Loucy (cell line): ENCODE measurements around the gene PROS1.

ENCODE experiments used
- H2AFZ ChIP-seq: fragments of 200-600 bp; sonication (generic); 2 replicates; pipeline ENCODE4 v1.6.0; 2016; ENCODE audit warnings: antibody characterized with exemption, mild to moderate bottlenecking, low read length, moderate library complexity
- H3F3A ChIP-seq: fragments of 200-600 bp; 2 replicates; pipeline ENCODE4 v1.6.0; 2016; ENCODE audit warnings: antibody characterized with exemption, low read depth, mild to moderate bottlenecking
- H3K27me3 ChIP-seq: fragments of 200-600 bp; sonication (generic); 2 replicates; pipeline ENCODE4 v1.6.1; 2014; ENCODE audit warnings: low read length, mild to moderate bottlenecking; ENCODE audit not compliant: insufficient read depth, poor library complexity, severe bottlenecking
- H3K36me3 ChIP-seq: fragments of 200-600 bp; sonication (generic); 2 replicates; pipeline ENCODE4 v1.6.1; 2016; ENCODE audit warnings: low read length; ENCODE audit not compliant: insufficient read depth
- H3K4me1 ChIP-seq: fragments of 200-600 bp; sonication (generic); 2 replicates; pipeline ENCODE4 v1.5.1; 2014; ENCODE audit warnings: low read length, mild to moderate bottlenecking; ENCODE audit not compliant: insufficient read depth, poor library complexity, severe bottlenecking
- H3K4me2 ChIP-seq: fragments of 200-600 bp; sonication (generic); 2 replicates; pipeline ENCODE4 v1.6.0; 2014; ENCODE audit warnings: antibody characterized with exemption, low read length, low read depth, mild to moderate bottlenecking; ENCODE audit not compliant: poor library complexity, severe bottlenecking
- H3K4me3 ChIP-seq: fragments of 200-600 bp; sonication (generic); 2 replicates; pipeline ENCODE4 v1.5.1; 2014; ENCODE audit warnings: low read length, mild to moderate bottlenecking, mixed read lengths; ENCODE audit not compliant: poor library complexity, severe bottlenecking
- H3K79me2 ChIP-seq: fragments of 200-600 bp; sonication (generic); 2 replicates; pipeline ENCODE4 v1.6.1; 2014; ENCODE audit warnings: low read length; ENCODE audit not compliant: insufficient read depth
- H3K9ac ChIP-seq: fragments of 200-600 bp; sonication (generic); 2 replicates; pipeline ENCODE4 v1.6.0; 2014; ENCODE audit warnings: mild to moderate bottlenecking, low read depth, low read length, moderate library complexity; ENCODE audit not compliant: poor library complexity, severe bottlenecking
- H3K9me2 ChIP-seq: fragments of 200-600 bp; sonication (generic); replicated peaks from 2 replicates; pipeline ENCODE4 v1.6.1; 2016; ENCODE audit warnings: low read depth, low read length, mixed read lengths
- H3K9me3 ChIP-seq: fragments of 200-600 bp; sonication (generic); 2 replicates; pipeline ENCODE4 v1.6.1; 2014; ENCODE audit warnings: mild to moderate bottlenecking, antibody characterized with exemption, low read length, low read depth; ENCODE audit not compliant: insufficient read depth
- H4K20me1 ChIP-seq: fragments of 200-600 bp; sonication (generic); 2 replicates; pipeline ENCODE4 v1.6.0; 2014; ENCODE audit warnings: antibody characterized with exemption, low read length, mild to moderate bottlenecking; ENCODE audit not compliant: insufficient read depth, poor library complexity, severe bottlenecking
- EZH2phosphoT487 ChIP-seq: fragments of 200-600 bp; IDR thresholded peaks from 2 replicates; pipeline ENCODE4 v1.6.1; 2018; ENCODE audit warnings: antibody characterized with exemption, mild to moderate bottlenecking, moderate library complexity, borderline replicate concordance
- TF ChIP-seq, protein P1 (sequence below): fragments of 200-600 bp; sonication (generic); conservative IDR thresholded peaks from 2 replicates; pipeline ENCODE4 v1.5.1; 2014; ENCODE audit warnings: mild to moderate bottlenecking, antibody characterized with exemption, low read length

PROS1 gene

DNA sequence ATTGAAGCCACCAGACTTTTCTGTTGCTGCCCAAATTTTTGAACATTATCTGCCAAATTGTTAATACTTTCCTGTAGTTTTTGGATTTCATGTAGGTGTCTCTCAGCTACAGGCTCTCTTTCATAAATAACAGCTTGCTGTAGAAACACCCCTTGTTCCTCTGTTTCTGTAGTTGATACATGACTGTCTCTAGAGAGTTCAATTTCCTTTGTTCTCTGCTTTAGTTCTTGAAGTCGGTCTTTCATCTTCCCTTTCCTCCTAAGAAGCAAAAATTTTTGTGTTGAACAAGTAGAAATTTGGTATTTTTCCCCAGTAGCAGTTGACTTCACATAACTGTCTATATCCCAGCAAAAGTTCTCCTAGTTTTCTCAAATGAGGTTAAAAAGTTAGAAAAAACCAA, 41.3 kb upstream of the PROS1 start:
- Histone ChIP-seq H3F3A (no peaks in the 10 kb centered on the region), H2AFZ (no peak overlapping the region), H3K36me3 (no peaks in the 10 kb centered on the region), H3K4me3 (no peak overlapping the region), H3K4me1 (peaks cover 3% of the 10 kb centered on the region), H3K79me2 (no peaks in the 10 kb centered on the region), H3K4me2 (no peak overlapping the region), H3K9ac (no peak overlapping the region), H3K9me2 (no peaks in the 10 kb centered on the region), H3K9me3 (no peaks in the 10 kb centered on the region), H4K20me1 (no peaks in the 10 kb centered on the region), H3K27me3 (no peaks in the 10 kb centered on the region)
- TF ChIP-seq EZH2phosphoT487: no peak
- TF ChIP-seq, protein P1, sequence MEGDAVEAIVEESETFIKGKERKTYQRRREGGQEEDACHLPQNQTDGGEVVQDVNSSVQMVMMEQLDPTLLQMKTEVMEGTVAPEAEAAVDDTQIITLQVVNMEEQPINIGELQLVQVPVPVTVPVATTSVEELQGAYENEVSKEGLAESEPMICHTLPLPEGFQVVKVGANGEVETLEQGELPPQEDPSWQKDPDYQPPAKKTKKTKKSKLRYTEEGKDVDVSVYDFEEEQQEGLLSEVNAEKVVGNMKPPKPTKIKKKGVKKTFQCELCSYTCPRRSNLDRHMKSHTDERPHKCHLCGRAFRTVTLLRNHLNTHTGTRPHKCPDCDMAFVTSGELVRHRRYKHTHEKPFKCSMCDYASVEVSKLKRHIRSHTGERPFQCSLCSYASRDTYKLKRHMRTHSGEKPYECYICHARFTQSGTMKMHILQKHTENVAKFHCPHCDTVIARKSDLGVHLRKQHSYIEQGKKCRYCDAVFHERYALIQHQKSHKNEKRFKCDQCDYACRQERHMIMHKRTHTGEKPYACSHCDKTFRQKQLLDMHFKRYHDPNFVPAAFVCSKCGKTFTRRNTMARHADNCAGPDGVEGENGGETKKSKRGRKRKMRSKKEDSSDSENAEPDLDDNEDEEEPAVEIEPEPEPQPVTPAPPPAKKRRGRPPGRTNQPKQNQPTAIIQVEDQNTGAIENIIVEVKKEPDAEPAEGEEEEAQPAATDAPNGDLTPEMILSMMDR: no peak

DNA sequence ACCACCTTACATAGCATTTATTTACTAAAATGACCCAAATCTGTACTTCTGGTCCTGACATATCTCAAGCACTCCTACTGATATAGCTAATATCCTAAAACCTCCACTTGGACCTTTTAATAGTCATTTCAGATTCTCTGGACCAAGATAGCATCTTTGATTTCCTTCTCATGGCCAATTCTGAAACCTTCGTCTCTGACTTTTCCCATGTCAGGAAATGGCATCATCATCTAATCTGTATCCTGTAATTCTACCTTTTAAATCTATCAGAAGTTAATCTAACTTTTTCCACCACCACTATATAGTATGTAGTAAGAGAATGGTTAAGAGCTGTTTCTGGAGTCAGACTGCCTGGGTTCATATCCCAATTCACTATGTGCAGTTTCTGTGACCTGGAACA, 38.5 kb upstream of the PROS1 start:
- Histone ChIP-seq H3K27me3 (no peaks in the 10 kb centered on the region), H3K4me2 (no peak overlapping the region), H3K9me2 (no peaks in the 10 kb centered on the region), H2AFZ (no peak overlapping the region), H3K36me3 (peaks cover 2% of the 10 kb centered on the region; the same call in 1 of the 2 replicates), H3K9ac (no peak overlapping the region), H3K79me2 (no peaks in the 10 kb centered on the region), H3K4me3 (no peak overlapping the region), H3K9me3 (no peaks in the 10 kb centered on the region), H4K20me1 (no peaks in the 10 kb centered on the region), H3F3A (no peaks in the 10 kb centered on the region), H3K4me1 (peaks cover 3% of the 10 kb centered on the region)
- TF ChIP-seq, protein P1: no peak
- TF ChIP-seq EZH2phosphoT487: no peak

DNA sequence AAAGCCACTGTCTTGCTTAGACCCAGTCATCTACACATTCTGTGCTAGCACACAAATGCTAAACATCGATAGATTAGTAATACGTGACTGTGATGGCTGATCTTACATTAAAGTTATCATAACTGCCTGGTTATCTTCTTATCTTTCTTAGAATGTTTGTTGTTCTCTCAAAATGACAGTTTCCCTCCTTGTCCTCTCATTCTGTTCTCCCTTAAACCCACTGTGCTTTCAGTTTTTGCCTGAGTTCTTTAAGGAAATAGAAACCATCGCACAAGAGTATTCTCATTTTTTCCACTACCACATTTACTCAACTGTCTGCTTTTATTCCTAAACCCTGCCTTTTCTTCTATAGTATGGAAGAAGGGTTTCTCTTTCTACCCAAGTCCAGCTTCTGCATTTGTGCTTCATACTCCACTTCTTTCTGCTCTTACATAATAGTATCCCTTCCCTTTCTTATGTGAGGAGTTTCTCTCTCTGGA, 37.6 kb upstream of the PROS1 start:
- Histone ChIP-seq H3K4me3 (no peak overlapping the region), H3K4me1 (peaks cover 3% of the 10 kb centered on the region), H2AFZ (no peak overlapping the region), H3K9me2 (no peaks in the 10 kb centered on the region), H4K20me1 (no peaks in the 10 kb centered on the region), H3K4me2 (no peak overlapping the region), H3K79me2 (no peaks in the 10 kb centered on the region), H3K9ac (no peak overlapping the region), H3K36me3 (peaks cover 3% of the 10 kb centered on the region; the same call in 1 of the 2 replicates), H3F3A (no peaks in the 10 kb centered on the region), H3K9me3 (no peaks in the 10 kb centered on the region), H3K27me3 (no peaks in the 10 kb centered on the region)
- TF ChIP-seq, protein P1: no peak
- TF ChIP-seq EZH2phosphoT487: no peak
